Stimulated activated effector memory CD8-positive, alpha-beta T cell treated with anti-CD3 and anti-CD28 coated beads, Interleukin-12 subunit alpha, Interleukin-12 subunit beta, amount 100 ng/mL, for 72 hours (primary cell): ENCODE results near the gene CLIC5.
A peak's percentile ranks its signal among the peaks of the same experiment; 100 is the strongest.
"Not testable (repeated sequence)": the region's sequence is repeated elsewhere in the genome, so short reads cannot be mapped to it uniquely, and the experiment has no call there.

Experiments
- ATAC-seq: fragments of 150-1000 bp; cut with Tn5 transposase; 2 replicates; pipeline ENCODE4 v1.10.0; 2021
- DNase-seq, 2 donors: peaks; one replicate each; pipeline ENCODE4 v3.0.0; 2021 to 2022; ENCODE audit warnings: low spot score in 2 of 2
- H3K27ac Mint-ChIP-seq: one replicate; pipeline ENCODE4 v1.8.0; 2022; ENCODE audit warnings: mild to moderate bottlenecking, mixed read lengths
- H3K36me3 Mint-ChIP-seq: one replicate; pipeline ENCODE4 v1.8.0; 2022; ENCODE audit warnings: mild to moderate bottlenecking, mixed read lengths
- H3K4me1 Mint-ChIP-seq: one replicate; pipeline ENCODE4 v1.8.0; 2022; ENCODE audit warnings: mixed read lengths
- H3K4me3 Mint-ChIP-seq: one replicate; pipeline ENCODE4 v1.8.0; 2022; ENCODE audit warnings: mild to moderate bottlenecking, mixed read lengths
- H3K9me3 Mint-ChIP-seq: one replicate; pipeline ENCODE4 v1.8.0; 2022; ENCODE audit warnings: mixed read lengths

The CLIC5 gene

GRCh38 chr6:45949256-45949655, 66.4 kb downstream of the CLIC5 start:
- ATAC-seq (no peak), DNase-seq (no peak)
- peaks cover 14% of the 10 kb centered on the region for H3K36me3 Mint-ChIP-seq
- peak overlapping the region; percentile 38 for H3K27ac Mint-ChIP-seq
- peaks cover 8% of the 10 kb centered on the region for H3K4me1 Mint-ChIP-seq
- H3K9me3 Mint-ChIP-seq = no peaks in the 10 kb centered on the region
- H3K4me3 Mint-ChIP-seq = no peak overlapping the region

DNA sequence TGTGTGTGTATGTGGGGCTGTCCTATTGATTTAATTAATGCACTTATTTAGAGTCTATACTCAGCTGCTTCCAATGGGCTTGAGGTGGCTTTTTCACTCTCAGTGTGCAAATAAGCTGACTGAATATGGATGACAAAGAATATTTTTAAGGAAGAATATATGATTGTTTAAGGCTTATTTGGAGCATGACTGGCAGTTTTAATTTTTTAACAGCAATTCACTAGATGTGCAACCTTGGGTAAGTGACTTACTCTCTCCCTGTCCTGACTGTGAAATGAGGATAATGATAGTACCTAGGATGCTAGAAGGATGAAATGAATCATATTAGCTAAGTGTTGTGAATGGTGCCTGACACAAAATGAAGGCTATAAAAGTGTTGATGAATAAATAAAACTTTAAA, 67.9 kb downstream of the CLIC5 start:
- Mint-ChIP-seq H3K27ac (no peak overlapping the region), H3K4me3 (no peak overlapping the region), H3K9me3 (no peaks in the 10 kb centered on the region), H3K4me1 (no peaks in the 10 kb centered on the region), H3K36me3 (peaks cover 12% of the 10 kb centered on the region)
- ATAC-seq = no peak
- DNase-seq = no peak

GRCh38 chr6:45946887-45947286, 68.8 kb downstream of the CLIC5 start:
- Mint-ChIP-seq H3K9me3 (no peaks in the 10 kb centered on the region), H3K36me3 (peaks cover 6% of the 10 kb centered on the region), H3K27ac (no peak overlapping the region), H3K4me1 (no peaks in the 10 kb centered on the region), H3K4me3 (no peak overlapping the region)
- ATAC-seq (no peak), DNase-seq (no peak)

- ATAC-seq (no peak), DNase-seq (no peak)
- Mint-ChIP-seq H3K36me3 (peaks cover 6% of the 10 kb centered on the region), H3K4me1 (no peaks in the 10 kb centered on the region), H3K9me3 (no peaks in the 10 kb centered on the region), H3K27ac (no peak overlapping the region), H3K4me3 (no peak overlapping the region)
These were observed 69.3 kb downstream of the CLIC5 start for GRCh38 chr6:45946352-45946751.

DNA sequence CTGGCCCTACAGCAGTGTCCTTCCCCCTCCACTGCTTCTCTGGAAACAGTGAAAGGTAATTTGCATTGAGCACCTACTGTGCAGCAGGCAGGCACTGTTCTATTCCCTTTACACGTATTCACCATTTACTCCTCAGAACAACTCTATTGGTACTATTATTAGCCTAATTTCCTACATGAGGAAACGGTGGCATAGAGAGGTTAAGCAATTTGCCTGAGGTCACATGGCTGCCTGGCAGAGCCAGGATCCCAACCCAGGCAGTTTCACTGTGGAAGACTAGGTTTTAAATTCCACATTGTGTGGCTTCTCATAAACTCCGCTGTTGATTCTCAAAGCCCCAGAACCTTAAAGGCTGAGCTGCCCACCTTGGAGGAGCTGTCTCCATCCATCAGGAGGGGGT, 72.7 kb downstream of the CLIC5 start:
- DNase-seq = no peak
- H3K27ac Mint-ChIP-seq = peak overlapping the region; percentile 16

DNA sequence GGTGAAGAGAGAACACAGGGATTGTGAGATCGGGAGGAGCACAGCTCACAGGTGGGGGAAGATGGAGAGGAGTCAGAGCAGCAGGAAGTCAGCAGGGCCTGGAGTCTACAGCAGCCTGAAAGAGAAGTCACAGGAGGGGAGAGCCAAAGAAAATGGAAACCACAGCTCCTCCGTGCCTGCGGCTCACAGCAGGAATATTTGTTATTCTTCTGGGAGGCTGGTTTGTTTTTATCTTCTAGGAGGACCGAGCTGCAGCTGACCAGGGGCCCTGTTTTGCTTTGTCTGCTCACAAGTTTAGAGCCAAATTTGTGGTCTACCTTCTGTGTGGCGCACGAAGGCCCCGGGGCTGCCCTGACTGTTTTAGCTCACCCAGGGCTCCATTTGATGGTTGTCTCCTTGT, 81.8 kb downstream of the CLIC5 start:
- ATAC-seq (no peak), DNase-seq (no peak)
- peaks cover 5% of the 10 kb centered on the region for H3K36me3 Mint-ChIP-seq
- H3K9me3 Mint-ChIP-seq = no peaks in the 10 kb centered on the region
- no peak overlapping the region for H3K4me3 Mint-ChIP-seq
- peaks cover 10% of the 10 kb centered on the region for H3K4me1 Mint-ChIP-seq
- peak overlapping the region; percentile 33 for H3K27ac Mint-ChIP-seq

More for the DNA sequence above, 72.7 kb downstream of the CLIC5 start:
- H3K36me3 Mint-ChIP-seq = peaks cover 6% of the 10 kb centered on the region
- H3K9me3 Mint-ChIP-seq = no peaks in the 10 kb centered on the region
- no peak overlapping the region for H3K4me3 Mint-ChIP-seq
- no peaks in the 10 kb centered on the region for H3K4me1 Mint-ChIP-seq
- no peak for ATAC-seq

GRCh38 chr6:45931232-45931631, 84.4 kb downstream of the CLIC5 start:
- Mint-ChIP-seq H3K36me3 (no peaks in the 10 kb centered on the region), H3K4me1 (peaks cover 21% of the 10 kb centered on the region), H3K4me3 (no peak overlapping the region), H3K27ac (no peak overlapping the region), H3K9me3 (no peaks in the 10 kb centered on the region)
- DNase-seq = no peak
- no peak for ATAC-seq

DNA sequence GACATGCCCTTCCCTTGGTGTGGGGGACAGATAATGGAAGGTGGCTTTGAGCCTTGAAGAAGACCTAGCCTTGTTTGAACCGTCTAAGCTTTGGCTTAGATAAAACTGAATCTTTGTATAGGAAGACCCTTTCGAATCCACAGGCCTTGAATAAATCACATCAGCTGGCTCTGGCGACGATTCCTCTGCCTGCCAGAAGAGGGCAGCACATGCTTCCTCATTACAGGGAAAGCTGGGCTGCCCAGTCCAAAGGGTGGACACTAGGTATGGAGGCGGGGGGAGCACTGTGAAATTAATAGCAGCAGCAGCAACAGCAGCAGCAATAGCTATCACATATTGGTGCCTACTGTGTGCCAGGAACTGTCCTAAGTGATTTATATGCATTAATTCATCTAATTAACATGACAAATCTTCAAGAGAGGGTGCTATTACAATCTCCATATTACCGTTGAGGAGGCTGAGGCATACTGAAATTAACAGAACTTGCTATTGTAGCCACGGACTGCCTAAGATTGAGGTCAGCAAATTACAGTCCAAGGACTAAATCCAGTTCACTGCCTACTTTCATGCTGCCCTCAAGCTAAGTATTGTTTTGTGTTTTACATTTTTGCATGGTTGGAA, 85.1 kb downstream of the CLIC5 start:
- no peak overlapping the region for H3K27ac Mint-ChIP-seq
- no peak overlapping the region for H3K4me3 Mint-ChIP-seq
- no peaks in the 10 kb centered on the region for H3K9me3 Mint-ChIP-seq
- peak; percentile 49 to 81 for DNase-seq
- H3K4me1 Mint-ChIP-seq = peaks cover 21% of the 10 kb centered on the region
- H3K36me3 Mint-ChIP-seq = no peaks in the 10 kb centered on the region
- peak; percentile 73 for ATAC-seq

- no peak for DNase-seq
- no peaks in the 10 kb centered on the region for H3K36me3 Mint-ChIP-seq
These were observed 86.0 kb downstream of the CLIC5 start for GRCh38 chr6:45929421-45930361.

GRCh38 chr6:45928721-45929305, 86.8 kb downstream of the CLIC5 start:
- no peaks in the 10 kb centered on the region for H3K36me3 Mint-ChIP-seq
- no peak overlapping the region for H3K27ac Mint-ChIP-seq
- ATAC-seq = no peak
- peaks cover 27% of the 10 kb centered on the region for H3K4me1 Mint-ChIP-seq
- no peak for DNase-seq
- no peaks in the 10 kb centered on the region for H3K9me3 Mint-ChIP-seq
- H3K4me3 Mint-ChIP-seq = no peak overlapping the region

More at GRCh38 chr6:45929421-45930361, 86.0 kb downstream of the CLIC5 start:
- ATAC-seq = no peak
- Mint-ChIP-seq H3K9me3 (no peaks in the 10 kb centered on the region), H3K27ac (no peak overlapping the region), H3K4me3 (no peak overlapping the region), H3K4me1 (peaks cover 22% of the 10 kb centered on the region)

- no peak for ATAC-seq
- no peaks in the 10 kb centered on the region for H3K36me3 Mint-ChIP-seq
- DNase-seq = no peak
- peaks cover 37% of the 10 kb centered on the region for H3K4me1 Mint-ChIP-seq
- H3K9me3 Mint-ChIP-seq = no peaks in the 10 kb centered on the region
- H3K27ac Mint-ChIP-seq = no peak overlapping the region
- H3K4me3 Mint-ChIP-seq = no peak overlapping the region
These were observed 88.0 kb downstream of the CLIC5 start for GRCh38 chr6:45927421-45928320.

GRCh38 chr6:45926423-45926822, 89.2 kb downstream of the CLIC5 start:
- not testable (repeated sequence) for H3K36me3 Mint-ChIP-seq

DNA sequence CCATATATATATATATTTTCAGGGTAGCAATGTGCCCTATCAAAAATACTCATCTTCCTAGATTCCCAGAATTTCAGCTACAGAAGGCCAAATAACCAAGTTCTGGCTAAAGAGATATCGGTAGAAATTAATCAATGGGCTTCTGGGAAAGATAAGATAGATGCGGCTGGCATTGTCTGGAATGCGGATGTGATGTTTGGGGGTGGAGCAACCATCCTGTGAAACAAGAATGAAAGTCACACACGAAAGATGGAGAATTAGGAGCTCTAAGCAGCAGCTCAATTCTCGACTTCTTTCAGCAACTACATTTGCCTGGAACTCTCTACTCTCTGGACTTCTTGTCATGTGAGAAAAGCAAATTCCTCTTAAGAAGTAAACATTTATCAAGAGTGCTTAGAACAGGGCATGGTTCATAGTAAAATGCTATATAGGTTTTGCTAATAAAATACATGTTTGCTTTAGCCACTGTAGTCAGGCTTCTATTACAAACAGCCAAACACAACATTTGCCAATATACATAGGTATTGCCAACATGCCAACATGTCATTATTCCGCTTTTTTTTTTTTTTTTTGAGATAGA, 90.8 kb downstream of the CLIC5 start:
- Mint-ChIP-seq H3K36me3 (no peaks in the 10 kb centered on the region), H3K27ac (peak overlapping the region; percentile 97), H3K4me1 (peaks cover 52% of the 10 kb centered on the region), H3K9me3 (no peaks in the 10 kb centered on the region), H3K4me3 (no peak overlapping the region)
- DNase-seq (no peak), ATAC-seq (no peak)

More at GRCh38 chr6:45926423-45926822, 89.2 kb downstream of the CLIC5 start:
- not testable (repeated sequence) for H3K9me3 Mint-ChIP-seq, ATAC-seq, H3K4me3 Mint-ChIP-seq, DNase-seq
- Mint-ChIP-seq H3K4me1 (peaks cover 47% of the 10 kb centered on the region), H3K27ac (peak overlapping the region; percentile 37)

GRCh38 chr6:45923831-45924391, 91.7 kb downstream of the CLIC5 start:
- H3K4me3 Mint-ChIP-seq = peak overlapping the region; percentile 44
- DNase-seq (peak; percentile 37 to 81), ATAC-seq (peak; percentile 96)
- no peaks in the 10 kb centered on the region for H3K9me3 Mint-ChIP-seq
- H3K4me1 Mint-ChIP-seq = peaks cover 52% of the 10 kb centered on the region
- H3K27ac Mint-ChIP-seq = peak overlapping the region; percentile 97
- H3K36me3 Mint-ChIP-seq = no peaks in the 10 kb centered on the region
